Stimulated activated CD8-positive, alpha-beta memory T cell treated with anti-CD3 and anti-CD28 coated beads, Interleukin-12 subunit alpha, Interleukin-12 subunit beta, amount 100 ng/mL, for 24 hours (primary cell): ENCODE data around the gene CTAG2.
"Not testable (repeated sequence)": the region's sequence is repeated elsewhere in the genome, so short reads cannot be mapped to it uniquely, and the experiment has no call there.

Experiments used
- DNase-seq: peaks from one replicate; pipeline ENCODE4 v3.0.0-alpha.2; 2020; ENCODE audit errors: extremely low read depth

Gene CTAG2

DNA sequence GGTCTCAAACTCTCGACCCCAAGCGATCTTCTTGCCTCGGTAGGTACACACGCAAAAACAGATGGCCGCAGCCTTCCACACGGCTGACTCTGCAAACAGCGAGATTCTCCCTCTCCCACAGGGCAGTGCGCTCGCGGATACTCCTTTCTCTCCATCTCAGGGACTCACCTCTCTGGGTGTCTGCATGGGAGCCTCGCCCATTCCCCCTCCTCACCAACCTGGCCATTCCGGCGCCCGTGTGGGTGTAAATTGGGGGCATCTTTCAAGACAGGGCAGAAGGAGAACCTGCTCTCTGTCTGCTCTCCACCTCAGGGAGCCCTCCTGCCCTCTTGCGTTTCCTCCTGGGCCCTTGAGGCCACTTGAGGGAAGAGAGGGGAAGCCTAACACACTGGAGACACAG, 4.4 kb downstream of the CTAG2 start:
- no peak for DNase-seq

DNA sequence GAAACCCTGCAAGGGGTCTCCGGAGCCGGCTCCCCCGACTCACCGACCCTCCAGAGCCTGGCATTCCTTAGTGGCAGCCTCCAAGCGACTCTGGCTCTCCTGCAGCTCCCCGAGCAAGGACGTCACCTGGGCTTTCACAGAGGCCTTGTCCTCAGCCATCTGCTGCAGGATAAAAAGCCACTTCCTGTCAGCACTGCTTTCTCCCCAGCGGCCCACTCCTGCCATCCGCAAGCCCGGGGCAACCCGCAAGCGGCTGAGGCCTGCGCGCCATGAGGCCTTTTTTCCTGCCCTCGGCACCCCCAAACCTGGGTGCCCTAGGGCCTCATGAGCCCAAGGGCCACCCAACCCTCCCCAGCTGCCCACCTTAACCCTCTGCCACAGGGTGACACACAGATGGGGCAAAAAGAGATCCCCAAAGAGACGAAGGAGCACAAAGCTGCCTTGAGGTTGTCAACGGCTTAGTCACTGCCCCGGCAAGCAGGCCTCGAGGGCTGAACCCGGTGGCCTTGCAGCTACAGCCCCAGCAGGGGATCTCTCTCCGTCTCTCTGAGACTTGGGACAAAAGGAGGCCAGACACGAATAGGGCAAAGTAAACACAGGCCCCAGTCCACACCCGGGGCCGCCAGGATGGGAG, 7.5 kb downstream of the CTAG2 start:
- DNase-seq, result not testable (repeated sequence)

- DNase-seq, result not testable (repeated sequence)
Measured at GRCh38 chrX:154643708-154644107, 9.7 kb downstream of the CTAG2 start.

- not testable (repeated sequence) for DNase-seq
Measured at GRCh38 chrX:154641740-154642139, 11.6 kb downstream of the CTAG2 start.

GRCh38 chrX:154633661-154634060, 19.7 kb downstream of the CTAG2 start:
- not testable (repeated sequence) for DNase-seq

DNA sequence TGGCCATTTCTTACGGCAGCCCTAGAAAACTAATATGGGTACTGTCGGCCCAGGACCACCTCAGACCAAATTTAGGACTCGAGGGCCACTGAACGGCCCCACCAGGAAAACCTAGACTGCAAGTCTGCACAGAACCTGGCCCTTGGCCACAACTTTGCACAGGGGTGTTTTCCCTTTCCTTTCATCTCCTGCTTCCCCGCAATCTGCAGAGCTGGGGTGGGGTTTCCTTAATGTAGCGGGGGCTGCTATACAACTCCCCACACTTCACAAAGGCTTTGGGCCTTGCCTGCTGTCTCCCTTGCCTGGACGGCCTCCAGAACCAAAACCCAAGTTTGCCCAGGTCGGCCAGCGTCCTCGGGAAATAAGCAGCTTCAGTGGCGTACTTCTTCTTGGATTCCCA, 22.4 kb downstream of the CTAG2 start:
- not testable (repeated sequence) for DNase-seq

DNA sequence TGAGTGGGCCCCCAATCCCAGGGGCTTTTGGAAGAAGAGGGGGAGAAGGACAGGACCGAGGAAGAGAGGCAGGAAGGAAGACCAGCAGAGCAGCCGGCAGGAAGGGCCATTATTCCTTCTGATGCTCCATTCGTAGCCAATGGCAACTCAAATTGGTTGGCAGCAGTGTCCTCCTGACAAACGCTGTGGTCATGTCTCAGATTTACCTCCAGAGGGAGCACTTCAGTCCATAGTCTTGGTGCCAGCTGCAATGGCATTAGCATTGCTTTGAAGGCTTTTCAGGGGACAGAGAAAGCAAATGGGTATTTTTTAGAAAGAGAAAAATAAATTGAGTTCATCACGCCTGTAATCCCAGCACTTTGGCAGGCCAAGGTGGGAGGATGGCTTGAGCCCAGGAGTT, 24.4 kb downstream of the CTAG2 start:
- DNase-seq, result not testable (repeated sequence)

DNA sequence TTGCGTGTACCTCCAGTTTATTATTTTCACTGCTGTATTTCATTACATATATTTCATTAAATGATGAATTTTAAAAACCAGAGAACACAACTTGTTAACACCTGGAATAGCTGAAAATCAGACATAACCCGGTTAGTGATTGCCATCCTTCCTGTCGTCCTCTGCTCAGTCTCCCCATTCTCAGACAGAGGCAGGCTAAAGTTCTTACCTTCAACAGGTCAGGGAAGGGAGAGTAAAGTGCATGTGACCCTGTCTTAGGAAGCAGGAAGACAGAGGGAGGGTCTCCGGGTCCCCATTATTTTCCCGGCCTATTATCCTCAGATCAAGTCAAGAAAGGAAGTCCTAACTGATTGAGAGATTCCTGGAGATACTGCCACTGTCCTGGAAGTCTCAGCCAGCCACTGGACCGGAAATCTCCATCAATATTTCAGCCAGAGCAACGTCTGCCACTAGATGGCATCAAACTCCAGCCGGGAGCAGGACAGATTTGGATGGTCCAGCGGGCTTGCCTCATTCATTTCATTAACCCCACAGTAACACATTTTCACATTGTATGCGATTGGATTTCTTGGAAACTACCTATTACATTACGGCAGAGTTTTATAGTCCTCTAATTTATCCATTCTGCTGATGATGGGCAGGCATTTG, 32.5 kb downstream of the CTAG2 start:
- not testable (repeated sequence) for DNase-seq

DNA sequence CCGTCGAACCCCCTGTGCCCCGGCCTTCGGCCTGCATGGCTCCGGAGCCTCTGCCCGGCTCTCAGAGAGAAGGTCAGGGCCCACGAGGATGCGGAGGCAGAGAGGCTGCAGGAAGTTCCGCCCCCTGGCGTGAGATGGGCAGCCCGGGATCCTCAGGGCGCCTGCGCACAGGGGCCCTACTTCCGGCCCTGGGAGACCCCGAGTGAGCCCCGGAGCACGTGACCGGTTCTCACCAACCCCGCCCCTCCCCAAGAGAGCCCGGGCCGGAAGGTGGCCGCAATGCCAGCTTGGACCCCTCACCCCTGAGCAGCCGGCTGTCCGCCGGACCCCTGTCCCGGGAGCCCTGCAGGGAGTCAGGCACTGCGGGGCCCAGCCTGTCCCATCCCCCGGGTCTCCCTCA, 34.2 kb downstream of the CTAG2 start, which contains the start of gene CTAG1B:
TSS of gene CTAG1B (minus strand) at position 101 of the 400 bp plus-strand sequence. CDS start at position 37, 64 bp downstream.
- not testable (repeated sequence) for DNase-seq

- not testable (repeated sequence) for DNase-seq
Measured at GRCh38 chrX:154613586-154613985, 39.8 kb downstream of the CTAG2 start.

- not testable (repeated sequence) for DNase-seq
Measured at GRCh38 chrX:154611146-154611545, 42.2 kb downstream of the CTAG2 start.

DNA sequence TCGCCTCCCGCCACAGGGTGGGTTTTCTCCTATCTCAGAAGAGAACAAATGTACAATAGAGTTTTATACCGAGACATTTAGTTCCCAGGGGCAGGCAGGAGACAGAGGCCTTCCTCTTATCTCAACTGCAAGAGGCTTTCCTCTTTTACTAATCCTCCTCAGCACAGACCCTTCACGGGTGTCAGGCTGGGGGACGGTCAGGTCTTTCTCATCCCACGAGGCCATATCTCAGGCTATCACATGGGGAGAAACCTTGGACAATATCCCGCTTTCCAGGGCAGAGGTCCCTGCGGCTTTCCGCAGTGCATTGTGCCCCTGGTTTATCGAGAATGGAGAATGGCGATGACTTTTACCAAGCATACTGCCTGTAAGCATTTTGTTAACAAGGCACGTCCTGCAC, 44.6 kb downstream of the CTAG2 start:
- not testable (repeated sequence) for DNase-seq

- not testable (repeated sequence) for DNase-seq
Measured at GRCh38 chrX:154607976-154608375, 45.4 kb downstream of the CTAG2 start.

- no peak for DNase-seq
Measured at GRCh38 chrX:154607370-154607769, 46.0 kb downstream of the CTAG2 start.

DNA sequence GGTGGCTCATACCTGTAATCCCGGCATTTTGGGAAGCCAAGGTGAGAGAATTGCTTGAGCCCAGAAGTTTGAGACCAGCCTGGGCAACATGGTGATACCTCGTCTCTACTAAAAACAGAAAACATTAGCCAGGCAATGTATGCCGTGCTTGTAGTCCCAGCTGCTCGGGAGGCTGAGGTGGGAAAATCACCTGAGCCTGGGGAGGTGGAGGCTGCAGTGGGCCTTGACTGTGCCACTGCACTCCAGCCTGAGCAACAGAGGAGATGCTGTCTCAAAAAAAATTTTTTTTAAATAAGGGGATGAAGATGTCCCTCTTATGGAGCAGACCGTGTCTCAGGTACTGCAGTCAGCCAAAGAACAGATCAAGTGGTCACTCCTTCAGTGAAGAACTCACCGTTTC, 47.8 kb downstream of the CTAG2 start:
- no peak for DNase-seq

- DNase-seq, result no peak
Measured at GRCh38 chrX:154603438-154604430, 49.6 kb downstream of the CTAG2 start.

DNA sequence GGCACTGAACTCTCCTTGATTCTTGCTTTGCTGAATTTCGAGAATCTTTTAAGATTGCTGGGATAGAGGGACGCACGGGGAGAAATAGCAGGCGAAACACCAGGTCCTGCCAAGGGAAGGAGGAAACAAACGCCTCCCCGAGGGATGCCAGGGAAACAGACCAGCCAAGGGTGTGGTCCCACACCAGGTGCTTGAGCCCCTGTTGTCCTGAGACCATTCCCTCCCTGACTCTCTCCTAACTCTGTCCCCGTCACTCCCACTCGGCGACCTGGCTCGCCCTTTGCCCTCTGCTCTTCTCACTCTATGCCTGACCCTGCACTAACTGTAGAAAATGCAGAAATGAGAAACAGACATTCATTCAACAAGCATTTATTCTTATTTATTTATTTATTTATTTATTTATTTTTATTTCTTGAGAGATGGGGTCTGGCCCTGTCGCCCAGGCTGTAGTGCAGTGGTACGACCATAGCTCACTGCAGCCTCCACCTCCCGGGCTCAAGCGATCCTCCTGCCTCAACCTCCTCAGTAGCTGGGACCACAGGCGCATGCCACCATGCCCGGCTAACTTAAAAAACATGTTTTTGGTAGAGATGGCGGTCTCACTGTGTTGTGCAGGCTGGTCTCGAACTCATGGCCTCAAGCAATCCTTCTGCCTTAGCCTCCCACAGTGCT, 50.5 kb downstream of the CTAG2 start:
- DNase-seq, result no peak

DNA sequence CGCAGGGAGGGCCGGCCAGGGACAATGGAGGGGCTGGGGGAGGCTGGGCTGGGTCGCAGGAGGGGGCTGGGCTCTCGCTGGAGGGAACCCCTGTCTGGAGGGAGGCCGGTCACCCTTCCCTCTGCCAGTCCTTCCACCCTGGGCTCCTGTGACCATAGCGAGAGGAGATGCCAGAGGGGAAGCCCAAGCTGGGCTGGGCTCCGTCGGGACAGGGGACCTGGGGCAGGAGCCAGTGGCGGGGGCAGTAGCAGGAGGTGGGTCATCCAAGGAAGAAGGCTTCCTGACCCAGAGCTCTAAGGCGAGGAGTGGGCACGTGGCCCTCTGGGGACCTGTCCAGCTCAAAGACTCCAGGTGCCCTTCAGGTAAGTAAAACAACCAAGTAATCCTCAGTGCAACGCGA, 51.2 kb downstream of the CTAG2 start:
- DNase-seq, result no peak
